Skeletal muscle tissue (tissue), 4 donors: ENCODE data around the gene MTCH1. TPM values are rescaled to one million over a fixed set of nuclear protein-coding genes. Genes with fewer than 3 reads are reported as not detected.
"Not testable (repeated sequence)": the region's sequence is repeated elsewhere in the genome, so short reads cannot be mapped to it uniquely, and the experiment has no call there.

ENCODE experiments used
- H3K27ac ChIP-seq: one replicate; pipeline ENCODE4 v1.7.0; 2013; ENCODE audit warnings: mild to moderate bottlenecking, low read depth, low read length, inconsistent platforms
- H3K27me3 ChIP-seq, 3 donors: one replicate each; pipeline ENCODE4 v1.7.0; 2013; ENCODE audit warnings: low read length in 3 of 3; ENCODE audit not compliant: control insufficient read depth in 3 of 3, insufficient read depth in 3 of 3
- H3K36me3 ChIP-seq, 3 donors: one replicate each; pipeline ENCODE4 v1.7.0; 2013; ENCODE audit warnings: low read length in 3 of 3; ENCODE audit not compliant: control insufficient read depth in 3 of 3, insufficient read depth in 3 of 3
- H3K4me1 ChIP-seq, 3 donors: one replicate each; pipeline ENCODE4 v1.7.0; 2013; ENCODE audit warnings: low read length in 3 of 3, mild to moderate bottlenecking in 3 of 3; ENCODE audit not compliant: control insufficient read depth in 3 of 3, insufficient read depth in 3 of 3
- H3K4me3 ChIP-seq, 3 donors: one replicate each; pipeline ENCODE4 v1.7.0; 2013; ENCODE audit warnings: low read length in 3 of 3
- H3K9ac ChIP-seq, 3 donors: one replicate each; pipeline ENCODE4 v1.7.0; 2013; ENCODE audit warnings: low read length in 3 of 3, mild to moderate bottlenecking in 3 of 3, moderate library complexity in 2 of 3, low read depth in 1 of 3
- H3K9me3 ChIP-seq, 3 donors: one replicate each; pipeline ENCODE4 v1.7.0; 2013; ENCODE audit warnings: low read length in 3 of 3; ENCODE audit not compliant: control insufficient read depth in 3 of 3
- total RNA-seq: library from RNA; depleted of rRNA; stranded (reverse); fragments of >200 nt; gene quantifications from one replicate; pipeline ENCODE4 v1.2.3, GENCODE V29; 2014
- donor health status: Osteomylitis.

Gene MTCH1
- total RNA-seq, 1 donor from 2014 or later = 116 TPM

DNA sequence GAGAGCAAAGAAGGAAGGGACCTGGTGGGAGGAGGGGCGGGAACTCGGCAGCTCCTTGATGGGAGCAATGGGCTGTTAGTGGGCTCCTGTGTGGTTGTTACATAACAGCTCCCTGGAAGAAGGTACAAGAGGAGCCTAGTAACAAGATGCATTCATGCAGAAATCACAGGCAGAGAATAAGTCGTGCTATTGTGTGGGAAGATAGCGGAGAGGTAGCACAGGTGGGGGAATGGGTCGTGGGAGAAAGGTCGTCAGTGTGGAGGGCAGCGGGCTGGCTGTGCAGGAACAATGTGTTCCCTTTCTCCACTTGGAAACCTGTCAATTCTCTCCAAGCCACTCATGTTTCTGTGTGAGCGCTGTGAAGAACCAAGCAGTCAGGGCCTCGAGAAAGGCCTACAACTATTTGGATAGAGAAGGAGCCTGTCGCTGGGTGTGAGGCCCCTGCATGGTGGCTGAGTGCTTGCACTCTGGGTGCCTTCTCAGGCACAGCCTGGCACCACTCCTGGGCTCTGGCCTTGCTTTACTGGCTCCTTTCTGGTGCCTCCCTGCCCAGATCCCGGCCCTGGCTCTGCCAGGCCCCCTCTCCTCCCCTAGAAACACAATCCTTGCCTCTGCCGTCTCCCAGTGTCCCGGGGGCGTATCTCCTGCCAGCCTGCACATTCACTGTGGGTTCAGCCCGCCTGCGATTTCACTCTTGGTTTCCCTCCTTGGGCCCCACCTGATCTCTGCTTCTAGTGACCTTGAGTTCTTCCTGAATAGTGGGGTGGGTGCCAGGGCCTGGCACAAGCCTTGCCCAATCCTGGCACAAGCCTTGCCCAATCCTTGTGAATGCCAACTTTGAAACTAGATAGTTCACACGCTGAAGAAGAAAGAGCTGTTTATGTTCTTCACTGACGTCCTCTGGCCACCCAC lies 12.1 kb upstream of the MTCH1 start:
- H3K36me3 ChIP-seq = no peaks in the 10 kb centered on the region
- peaks cover 21 to 32% (median 26%) of the 10 kb centered on the region in 3 donors for H3K4me1 ChIP-seq
- H3K4me3 ChIP-seq = peak overlapping the region in 2 of 3 donors; percentile 37 to 58
- H3K9ac ChIP-seq = peak overlapping the region; percentile 66 to 91 (median 81)
- peak overlapping the region; percentile 97 for H3K27ac ChIP-seq
- H3K9me3 ChIP-seq = no peaks in the 10 kb centered on the region
- H3K27me3 ChIP-seq = no peaks in the 10 kb centered on the region

DNA sequence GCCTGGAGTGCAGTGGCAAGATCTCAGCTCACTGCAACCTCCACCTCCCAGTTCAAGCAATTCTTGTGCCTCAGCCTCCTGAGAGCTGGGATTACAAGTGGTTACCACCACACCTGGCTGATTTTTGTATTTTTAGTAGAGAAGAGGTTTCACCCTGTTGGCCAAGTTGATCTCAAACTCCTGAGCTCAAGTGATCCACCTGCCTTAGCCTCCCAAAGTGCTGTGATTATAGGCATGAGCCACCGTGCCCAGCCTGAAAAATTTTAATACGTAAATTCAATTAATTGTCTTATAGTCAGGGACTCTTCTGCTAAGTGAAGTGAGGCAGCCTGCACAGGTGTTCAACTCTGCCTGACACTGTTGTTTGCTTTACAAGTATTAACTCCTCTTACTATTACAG lies 4.4 kb upstream of the MTCH1 start:
- not testable (repeated sequence) for H3K27ac ChIP-seq, H3K36me3 ChIP-seq, H3K27me3 ChIP-seq, H3K4me3 ChIP-seq, H3K9me3 ChIP-seq, H3K9ac ChIP-seq
- H3K4me1 ChIP-seq = peaks cover 6 to 13% (median 10%) of the 10 kb centered on the region in 3 donors

DNA sequence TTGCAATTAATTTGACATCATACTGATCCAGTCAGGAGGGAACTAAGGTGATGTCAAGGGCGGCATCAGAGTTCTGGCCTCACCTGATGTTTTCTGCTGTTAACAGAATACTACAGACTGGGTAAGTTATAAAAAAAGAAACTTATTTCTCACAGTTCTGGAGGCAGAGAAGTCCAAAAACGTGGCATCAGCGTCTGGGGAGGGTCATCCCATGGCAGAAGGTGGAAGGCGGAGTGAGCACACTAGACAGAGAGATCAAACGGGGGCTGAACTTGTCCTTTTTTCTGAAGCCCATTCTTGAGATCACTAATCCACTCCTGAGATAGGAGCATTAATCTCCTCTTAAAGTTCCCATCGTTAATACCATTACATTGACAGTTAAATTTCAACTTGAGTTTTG lies 3.3 kb upstream of the MTCH1 start:
- Histone ChIP-seq H3K9ac (no peak overlapping the region), H3K4me1 (peaks cover 18 to 24% (median 19%) of the 10 kb centered on the region in 3 donors), H3K27ac (no peak overlapping the region), H3K36me3 (peaks cover 0 to 2% (median 0%) of the 10 kb centered on the region in 3 donors), H3K27me3 (no peaks in the 10 kb centered on the region), H3K4me3 (no peak overlapping the region), H3K9me3 (no peaks in the 10 kb centered on the region)

GRCh38 chr6:36986704-36987047 lies 680 bp upstream of the MTCH1 start:
- Histone ChIP-seq H3K27me3 (no peaks in the 10 kb centered on the region), H3K4me1 (peaks cover 25 to 42% (median 32%) of the 10 kb centered on the region in 3 donors), H3K9ac (peak overlapping the region; percentile 95 to 98 (median 98)), H3K36me3 (peaks cover 0 to 4% (median 4%) of the 10 kb centered on the region in 3 donors), H3K27ac (peak overlapping the region; percentile 97), H3K9me3 (no peaks in the 10 kb centered on the region), H3K4me3 (peak overlapping the region; percentile 72 to 95 (median 92))

DNA sequence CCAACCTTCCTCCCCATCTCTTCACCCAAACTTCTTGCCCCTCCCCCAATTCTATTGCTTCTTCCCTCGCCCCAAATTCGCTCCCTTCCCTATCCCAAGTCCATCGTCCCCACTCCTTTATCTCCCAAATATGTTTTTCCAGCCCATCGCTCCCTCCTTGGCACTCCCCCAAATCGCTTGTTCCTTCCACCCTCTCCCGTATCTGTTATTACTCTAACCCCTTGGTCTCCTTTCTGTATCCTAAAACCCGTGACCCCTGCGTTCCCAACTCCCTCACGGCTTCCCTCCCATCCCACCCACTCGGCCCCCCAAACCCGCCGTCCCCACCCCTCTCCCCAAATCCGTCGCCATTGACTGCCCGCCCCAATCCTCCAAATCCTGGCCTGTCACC lies 584 bp downstream of the MTCH1 start:
- H3K4me3 ChIP-seq = peak overlapping the region; percentile 85 to 95 (median 92)
- H3K9me3 ChIP-seq = no peaks in the 10 kb centered on the region
- H3K4me1 ChIP-seq = peaks cover 37 to 55% (median 44%) of the 10 kb centered on the region in 3 donors
- no peaks in the 10 kb centered on the region for H3K27me3 ChIP-seq
- H3K9ac ChIP-seq = peak overlapping the region; percentile 79 to 98 (median 95)
- peaks cover 0 to 10% (median 4%) of the 10 kb centered on the region in 3 donors for H3K36me3 ChIP-seq
- peak overlapping the region; percentile 97 for H3K27ac ChIP-seq

DNA sequence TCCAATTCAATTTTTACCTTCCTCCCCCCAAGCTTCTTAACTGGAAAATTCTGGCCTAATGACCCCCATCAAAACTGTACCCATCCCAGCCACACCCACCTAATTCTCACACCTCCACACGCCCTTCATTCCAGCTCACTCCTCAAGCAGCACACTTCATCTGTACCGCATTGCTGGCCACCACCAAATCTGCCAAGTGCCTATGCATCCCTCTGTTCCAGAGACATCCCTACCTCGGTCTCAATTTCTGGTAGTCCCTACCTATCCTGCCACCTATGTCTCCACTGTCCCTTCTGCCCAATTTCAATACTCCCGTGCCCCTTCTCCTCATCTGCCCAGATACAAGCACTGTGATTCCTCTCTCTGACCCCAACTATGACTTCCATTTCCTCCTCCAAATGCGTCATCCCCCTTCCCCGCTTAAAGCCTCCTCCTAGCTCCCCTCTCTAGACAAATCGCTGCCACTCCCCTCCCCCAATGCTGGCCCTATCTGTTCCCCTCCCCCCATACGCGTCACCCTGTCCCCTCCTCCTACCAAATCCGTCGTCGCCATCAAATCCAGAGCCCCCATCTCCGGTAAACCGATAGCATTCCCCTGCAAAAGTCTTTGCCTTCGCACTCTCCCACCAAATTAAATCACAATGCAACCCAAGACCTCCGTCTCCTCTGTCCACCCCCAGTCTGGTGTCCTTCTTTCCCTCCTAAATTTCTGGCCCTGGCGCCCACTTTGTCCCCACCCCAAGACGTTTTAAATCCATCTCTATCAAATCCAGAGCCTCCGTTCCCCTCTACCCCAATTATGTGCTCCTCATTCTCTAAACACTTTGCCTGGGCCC lies 1.2 kb downstream of the MTCH1 start:
- no peaks in the 10 kb centered on the region for H3K27me3 ChIP-seq
- peaks cover 43 to 61% (median 51%) of the 10 kb centered on the region in 3 donors for H3K4me1 ChIP-seq
- H3K9ac ChIP-seq = peak overlapping the region; percentile 79 to 98 (median 95)
- H3K9me3 ChIP-seq = no peaks in the 10 kb centered on the region
- H3K36me3 ChIP-seq = peaks cover 0 to 10% (median 4%) of the 10 kb centered on the region in 3 donors
- peak overlapping the region; percentile 97 for H3K27ac ChIP-seq
- peak overlapping the region; percentile 85 to 95 (median 92) for H3K4me3 ChIP-seq

GRCh38 chr6:36983538-36983937 lies 2.5 kb downstream of the MTCH1 start:
- no peak overlapping the region for H3K27ac ChIP-seq
- H3K4me3 ChIP-seq = no peak overlapping the region
- no peaks in the 10 kb centered on the region for H3K27me3 ChIP-seq
- peaks cover 51 to 71% (median 59%) of the 10 kb centered on the region in 3 donors for H3K4me1 ChIP-seq
- H3K9me3 ChIP-seq = no peaks in the 10 kb centered on the region
- H3K9ac ChIP-seq = peak overlapping the region in 1 of 3 donors; percentile 26
- H3K36me3 ChIP-seq = peaks cover 0 to 11% (median 5%) of the 10 kb centered on the region in 3 donors

GRCh38 chr6:36980876-36981619 lies 4.9 kb downstream of the MTCH1 start:
- peaks cover 24 to 34% (median 29%) of the 10 kb centered on the region in 3 donors for H3K36me3 ChIP-seq
- no peak overlapping the region for H3K27ac ChIP-seq
- peak overlapping the region; percentile 2 to 57 (median 50) for H3K9ac ChIP-seq
- H3K27me3 ChIP-seq = no peaks in the 10 kb centered on the region
- no peaks in the 10 kb centered on the region for H3K9me3 ChIP-seq
- peak overlapping the region in 1 of 3 donors; percentile 35 for H3K4me3 ChIP-seq
- H3K4me1 ChIP-seq = peaks cover 45 to 63% (median 49%) of the 10 kb centered on the region in 3 donors

GRCh38 chr6:36980129-36980528 lies 5.9 kb downstream of the MTCH1 start:
- Histone ChIP-seq H3K4me1 (peaks cover 47 to 55% (median 49%) of the 10 kb centered on the region in 3 donors), H3K9ac (peak overlapping the region in 2 of 3 donors; percentile 2 to 57), H3K9me3 (no peaks in the 10 kb centered on the region), H3K27ac (peak overlapping the region; percentile 22), H3K36me3 (peaks cover 32 to 41% (median 37%) of the 10 kb centered on the region in 3 donors), H3K4me3 (no peak overlapping the region), H3K27me3 (no peaks in the 10 kb centered on the region)
